C4-2B (cell line): ENCODE measurements around the gene SMIM7.

Experiments
- ZFX ChIP-seq: fragments of 450-650 bp; IDR thresholded peaks from 2 replicates; pipeline ENCODE4 v1.6.1; 2017
- TF ChIP-seq, protein P1 (sequence below): fragments of 450-650 bp; conservative IDR thresholded peaks from 2 replicates; pipeline ENCODE4 v1.5.1; 2017; ENCODE audit warnings: mild to moderate bottlenecking

DNA sequence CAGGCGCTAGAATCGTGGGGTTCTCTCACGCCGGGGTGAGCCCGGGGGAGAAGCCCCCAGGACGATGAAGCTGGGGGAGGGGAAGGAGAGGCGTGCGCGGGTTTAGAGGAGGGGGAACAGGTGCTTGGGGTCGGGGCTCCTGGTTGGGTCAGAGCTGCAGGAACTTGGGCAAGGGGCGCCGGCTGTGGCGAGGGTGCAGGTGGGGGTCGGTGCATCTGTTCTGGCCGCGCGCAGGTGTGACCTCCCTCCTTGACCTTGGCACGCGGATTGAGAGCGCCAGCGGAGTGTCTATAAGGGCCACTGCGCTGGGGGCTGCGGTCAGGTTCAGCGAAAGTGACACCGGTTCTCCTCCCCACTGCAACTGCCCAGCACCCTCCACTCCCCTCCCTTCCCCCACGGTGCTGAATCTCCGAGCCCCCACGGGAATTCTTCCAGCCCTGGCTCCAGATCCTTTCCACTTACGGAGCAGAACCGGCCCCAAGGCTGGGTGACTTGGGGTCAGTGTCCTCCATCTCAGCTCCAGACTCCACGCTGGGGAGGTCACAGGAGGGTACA lies 1.6 kb upstream of the SMIM7 start:
- TF ChIP-seq, protein P1, sequence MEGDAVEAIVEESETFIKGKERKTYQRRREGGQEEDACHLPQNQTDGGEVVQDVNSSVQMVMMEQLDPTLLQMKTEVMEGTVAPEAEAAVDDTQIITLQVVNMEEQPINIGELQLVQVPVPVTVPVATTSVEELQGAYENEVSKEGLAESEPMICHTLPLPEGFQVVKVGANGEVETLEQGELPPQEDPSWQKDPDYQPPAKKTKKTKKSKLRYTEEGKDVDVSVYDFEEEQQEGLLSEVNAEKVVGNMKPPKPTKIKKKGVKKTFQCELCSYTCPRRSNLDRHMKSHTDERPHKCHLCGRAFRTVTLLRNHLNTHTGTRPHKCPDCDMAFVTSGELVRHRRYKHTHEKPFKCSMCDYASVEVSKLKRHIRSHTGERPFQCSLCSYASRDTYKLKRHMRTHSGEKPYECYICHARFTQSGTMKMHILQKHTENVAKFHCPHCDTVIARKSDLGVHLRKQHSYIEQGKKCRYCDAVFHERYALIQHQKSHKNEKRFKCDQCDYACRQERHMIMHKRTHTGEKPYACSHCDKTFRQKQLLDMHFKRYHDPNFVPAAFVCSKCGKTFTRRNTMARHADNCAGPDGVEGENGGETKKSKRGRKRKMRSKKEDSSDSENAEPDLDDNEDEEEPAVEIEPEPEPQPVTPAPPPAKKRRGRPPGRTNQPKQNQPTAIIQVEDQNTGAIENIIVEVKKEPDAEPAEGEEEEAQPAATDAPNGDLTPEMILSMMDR = no peak
- no peak for TF ChIP-seq ZFX
